ENCODE data around the gene KRTAP8-1.

DNA sequence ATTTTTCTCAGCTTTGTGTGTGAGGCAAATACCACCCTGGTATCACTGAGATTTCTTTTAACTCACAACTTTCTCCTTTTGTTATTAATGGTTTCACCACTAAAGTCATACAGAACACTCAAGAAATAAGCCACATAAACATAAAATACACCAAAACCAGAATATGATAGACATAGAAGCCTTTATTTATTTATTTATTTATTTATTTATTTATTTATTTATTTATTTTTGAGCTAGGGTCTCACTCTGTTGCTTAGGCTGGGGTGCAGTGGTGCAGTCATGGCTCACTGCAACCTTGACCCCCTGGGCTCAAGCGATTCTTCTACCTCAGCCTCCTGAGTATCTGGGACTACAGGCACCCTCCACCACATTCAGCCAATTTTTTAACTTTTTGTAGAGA, 12.5 kb downstream of the KRTAP8-1 start:
- TF ChIP-seq CTCF (IDR thresholded peaks at IDR 0.05; ENCODE audit: low read depth, low read length) (no peak), EZH2phosphoT487 (IDR thresholded peaks at IDR 0.05; ENCODE audit: low read depth) (no peak)
